Dendritic cell treated with granulocyte-macrophage colony-stimulating factor and Interleukin-4, amounts not matched to agents 40 ng/mL and 50 ng/mL, for 4 days (primary cell): Measurements from ENCODE around the gene PTGFRN.

Source experiments
- H3K27ac Mint-ChIP-seq: one replicate; pipeline ENCODE4 v1.8.0; 2022; ENCODE audit warnings: mild to moderate bottlenecking, mixed read lengths
- H3K27me3 Mint-ChIP-seq: one replicate; pipeline ENCODE4 v1.8.0; 2022; ENCODE audit warnings: mild to moderate bottlenecking, mixed read lengths
- H3K36me3 Mint-ChIP-seq: one replicate; pipeline ENCODE4 v1.8.0; 2022; ENCODE audit warnings: low read depth, mixed read lengths
- H3K4me1 Mint-ChIP-seq: one replicate; pipeline ENCODE4 v1.8.0; 2022; ENCODE audit warnings: low read depth, mixed read lengths
- H3K4me3 Mint-ChIP-seq: one replicate; pipeline ENCODE4 v1.8.0; 2022; ENCODE audit warnings: mild to moderate bottlenecking, moderate library complexity, mixed read lengths
- H3K9me3 Mint-ChIP-seq: one replicate; pipeline ENCODE4 v1.8.0; 2022; ENCODE audit warnings: mixed read lengths
- intact Hi-C: fragments of 100-400 bp; cut with micrococcal nuclease; formaldehyde crosslinking; loops from one replicate; pipeline ENCODE4 v1.15.0; 2022

Gene PTGFRN

GRCh38 chr1:116989835-116990234, 80.1 kb downstream of the PTGFRN start:
- Mint-ChIP-seq H3K4me1 (peaks cover 75% of the 10 kb centered on the region), H3K4me3 (no peak overlapping the region), H3K36me3 (peaks cover 42% of the 10 kb centered on the region), H3K27me3 (peaks cover 8% of the 10 kb centered on the region), H3K27ac (peak overlapping the region; percentile 85), H3K9me3 (no peaks in the 10 kb centered on the region)
- intact Hi-C loops, result loop anchor here (1.0 kb wide), 1 partner anchor 13 kb away; no protein-coding TSS in a partner anchor

- H3K36me3 Mint-ChIP-seq, result peaks cover 34% of the 10 kb centered on the region
- peaks cover 81% of the 10 kb centered on the region for H3K4me1 Mint-ChIP-seq
- peak overlapping the region; percentile 85 for H3K27ac Mint-ChIP-seq
- intact Hi-C loops, result loop anchor here (1.0 kb wide), 1 partner anchor 13 kb away; no protein-coding TSS in a partner anchor
- H3K9me3 Mint-ChIP-seq, result no peaks in the 10 kb centered on the region
- H3K4me3 Mint-ChIP-seq, result no peak overlapping the region
- H3K27me3 Mint-ChIP-seq, result peaks cover 8% of the 10 kb centered on the region
These were observed 81.0 kb downstream of the PTGFRN start for GRCh38 chr1:116990612-116991151.

GRCh38 chr1:116991171-116991845, 81.6 kb downstream of the PTGFRN start:
- H3K9me3 Mint-ChIP-seq, result no peaks in the 10 kb centered on the region

GRCh38 chr1:116991918-116992317, 82.2 kb downstream of the PTGFRN start:
- peaks cover 78% of the 10 kb centered on the region for H3K4me1 Mint-ChIP-seq
- H3K4me3 Mint-ChIP-seq, result peak overlapping the region; percentile 21
- H3K27me3 Mint-ChIP-seq, result peaks cover 3% of the 10 kb centered on the region
- intact Hi-C loops, result no loop called here
- peak overlapping the region; percentile 85 for H3K27ac Mint-ChIP-seq
- H3K36me3 Mint-ChIP-seq, result peaks cover 23% of the 10 kb centered on the region
- no peaks in the 10 kb centered on the region for H3K9me3 Mint-ChIP-seq

More at GRCh38 chr1:116991171-116991845, 81.6 kb downstream of the PTGFRN start:
- peaks cover 29% of the 10 kb centered on the region for H3K36me3 Mint-ChIP-seq
- H3K27ac Mint-ChIP-seq, result peak overlapping the region; percentile 85
- peaks cover 8% of the 10 kb centered on the region for H3K27me3 Mint-ChIP-seq
- H3K4me1 Mint-ChIP-seq, result peaks cover 82% of the 10 kb centered on the region
- peak overlapping the region; percentile 21 for H3K4me3 Mint-ChIP-seq
- intact Hi-C loops, result no loop called here

- peaks cover 10% of the 10 kb centered on the region for H3K36me3 Mint-ChIP-seq
- H3K4me3 Mint-ChIP-seq, result no peak overlapping the region
- no peak overlapping the region for H3K27ac Mint-ChIP-seq
- H3K27me3 Mint-ChIP-seq, result no peaks in the 10 kb centered on the region
- H3K9me3 Mint-ChIP-seq, result no peaks in the 10 kb centered on the region
- intact Hi-C loops, result no loop called here
- peaks cover 81% of the 10 kb centered on the region for H3K4me1 Mint-ChIP-seq
These were observed 83.6 kb downstream of the PTGFRN start for GRCh38 chr1:116993286-116993685.

GRCh38 chr1:116994411-116994810, 84.7 kb downstream of the PTGFRN start:
- Mint-ChIP-seq H3K4me1 (peaks cover 83% of the 10 kb centered on the region), H3K9me3 (no peaks in the 10 kb centered on the region), H3K27ac (no peak overlapping the region), H3K36me3 (peaks cover 6% of the 10 kb centered on the region), H3K4me3 (no peak overlapping the region), H3K27me3 (no peaks in the 10 kb centered on the region)
- intact Hi-C loops, result no loop called here

GRCh38 chr1:116997066-116997465, 87.3 kb downstream of the PTGFRN start:
- peaks cover 83% of the 10 kb centered on the region for H3K4me1 Mint-ChIP-seq
- no peak overlapping the region for H3K27ac Mint-ChIP-seq
- H3K36me3 Mint-ChIP-seq, result no peaks in the 10 kb centered on the region
- H3K4me3 Mint-ChIP-seq, result no peak overlapping the region
- H3K9me3 Mint-ChIP-seq, result no peaks in the 10 kb centered on the region
- intact Hi-C loops, result no loop called here
- no peaks in the 10 kb centered on the region for H3K27me3 Mint-ChIP-seq

GRCh38 chr1:116997636-116998035, 87.9 kb downstream of the PTGFRN start:
- H3K36me3 Mint-ChIP-seq, result no peaks in the 10 kb centered on the region
- no peak overlapping the region for H3K4me3 Mint-ChIP-seq
- no peak overlapping the region for H3K27ac Mint-ChIP-seq
- intact Hi-C loops, result no loop called here
- no peaks in the 10 kb centered on the region for H3K27me3 Mint-ChIP-seq
- H3K4me1 Mint-ChIP-seq, result peaks cover 83% of the 10 kb centered on the region
- no peaks in the 10 kb centered on the region for H3K9me3 Mint-ChIP-seq

- peak overlapping the region; percentile 71 for H3K27ac Mint-ChIP-seq
- intact Hi-C loops, result no loop called here
- no peak overlapping the region for H3K4me3 Mint-ChIP-seq
- H3K9me3 Mint-ChIP-seq, result no peaks in the 10 kb centered on the region
- no peaks in the 10 kb centered on the region for H3K36me3 Mint-ChIP-seq
- H3K27me3 Mint-ChIP-seq, result no peaks in the 10 kb centered on the region
- H3K4me1 Mint-ChIP-seq, result peaks cover 80% of the 10 kb centered on the region
These were observed 89.9 kb downstream of the PTGFRN start for GRCh38 chr1:116999596-116999995.

- intact Hi-C loops, result no loop called here
- Mint-ChIP-seq H3K27me3 (no peaks in the 10 kb centered on the region), H3K36me3 (no peaks in the 10 kb centered on the region), H3K27ac (peak overlapping the region; percentile 71), H3K4me3 (no peak overlapping the region), H3K9me3 (no peaks in the 10 kb centered on the region), H3K4me1 (peaks cover 80% of the 10 kb centered on the region)
These were observed 90.4 kb downstream of the PTGFRN start for GRCh38 chr1:117000142-117000541.

- Mint-ChIP-seq H3K4me3 (no peak within 1 kb of the TSS), H3K4me1 (peaks cover 87% of the 10 kb centered on the region), H3K27me3 (no peaks in the 10 kb centered on the region), H3K36me3 (no peaks in the 10 kb centered on the region), H3K27ac (peak within 1 kb of the TSS; percentile 82), H3K9me3 (no peaks in the 10 kb centered on the region)
- intact Hi-C loops, result no loop called here
These were observed 91.7 kb downstream of the PTGFRN start, which contains the start of gene CD101 for GRCh38 chr1:117001254-117001927. TSS of gene CD101 (plus strand) at chr1:117001760. CDS start at chr1:117001818, 58 bp downstream.

- H3K27ac Mint-ChIP-seq, result peak overlapping the region; percentile 81
- no peaks in the 10 kb centered on the region for H3K9me3 Mint-ChIP-seq
- H3K4me3 Mint-ChIP-seq, result peak overlapping the region; percentile 30
- H3K36me3 Mint-ChIP-seq, result no peaks in the 10 kb centered on the region
- no peaks in the 10 kb centered on the region for H3K27me3 Mint-ChIP-seq
- H3K4me1 Mint-ChIP-seq, result peaks cover 78% of the 10 kb centered on the region
- intact Hi-C loops, result loop anchor here (1.0 kb wide), 1 partner anchor 13 kb away; no protein-coding TSS in a partner anchor
These were observed 93.6 kb downstream of the PTGFRN start for GRCh38 chr1:117003223-117003875.

GRCh38 chr1:117007719-117008013, 98.0 kb downstream of the PTGFRN start:
- Mint-ChIP-seq H3K27ac (peak overlapping the region; percentile 14), H3K36me3 (no peaks in the 10 kb centered on the region), H3K4me1 (peaks cover 56% of the 10 kb centered on the region), H3K4me3 (no peak overlapping the region), H3K27me3 (no peaks in the 10 kb centered on the region), H3K9me3 (no peaks in the 10 kb centered on the region)
- intact Hi-C loops, result loop anchor here (5.0 kb wide), 1 partner anchor 40 kb away; no protein-coding TSS in a partner anchor

- no peaks in the 10 kb centered on the region for H3K27me3 Mint-ChIP-seq
- H3K4me3 Mint-ChIP-seq, result no peak overlapping the region
- H3K4me1 Mint-ChIP-seq, result peaks cover 46% of the 10 kb centered on the region
- H3K36me3 Mint-ChIP-seq, result no peaks in the 10 kb centered on the region
- no peaks in the 10 kb centered on the region for H3K9me3 Mint-ChIP-seq
- H3K27ac Mint-ChIP-seq, result peak overlapping the region; percentile 42
- intact Hi-C loops, result loop anchor here (5.0 kb wide), 1 partner anchor 39 kb away; no protein-coding TSS in a partner anchor
These were observed 98.9 kb downstream of the PTGFRN start for GRCh38 chr1:117008656-117009055.
